ENCODE data around the gene EFNB3. TPM values are rescaled to one million over a fixed set of nuclear protein-coding genes. Genes with fewer than 3 reads are reported as not detected.

EFNB3 gene
- polyA plus RNA-seq, 2 of the 4 experiments (the other 2 are of a cell fraction), result 1.7 to 1.9 TPM

- DNase-seq (ENCODE audit: low read depth in 1 of 2, low spot score in 1 of 2), result peak; percentile 93 to 94
- no peak for FAIRE-seq
- Histone ChIP-seq H3K4me1 (peaks cover 21% of the 10 kb centered on the region), H3K4me3 (peak within 1 kb of the TSS; percentile 52), H3K4me2 (peak within 1 kb of the TSS; percentile 82), H3K27ac (peak within 1 kb of the TSS; percentile 79 to 89), H3K9me3 (no peaks in the 10 kb centered on the region)
- ATAC-seq, result peak; percentile 85 to 94
- TF ChIP-seq FOSL2 (IDR thresholded peaks at IDR 0.05) (no peak), FOSL2 (CRISPR knock-in tag; IDR thresholded peaks at IDR 0.05) (peak; percentile 25; the same call in 1 of the 2 replicates), MAX (IDR thresholded peaks at IDR 0.05) (peak; percentile 85), MAFK (IDR thresholded peaks at IDR 0.05; ENCODE audit: partially characterized antibody) (no peak), PBX3 (IDR thresholded peaks at IDR 0.05) (0 out of 2 replicates have a peak, but pooled peaks have one; percentile 72), SMC3 (IDR thresholded peaks at IDR 0.05) (peak; percentile 64; the same call in 2 of the 3 replicates), HOXB5 (CRISPR knock-in tag; IDR thresholded peaks at IDR 0.05) (no peak), POLR2A (IDR thresholded peaks at IDR 0.05; ENCODE audit: low read length) (peak; percentile 62), HOXB13 (CRISPR knock-in tag; IDR thresholded peaks at IDR 0.05; ENCODE audit: low read depth) (no peak), PHF8 (IDR thresholded peaks at IDR 0.05; ENCODE audit: borderline replicate concordance, low read depth) (peak; percentile 57; the same call in 1 of the 2 replicates), ZFP36 (IDR thresholded peaks at IDR 0.05; ENCODE audit: borderline replicate concordance, partially characterized antibody) (peak; percentile 48), HDAC2 (IDR thresholded peaks at IDR 0.05) (0 out of 2 replicates have a peak, but pooled peaks have one; percentile 60), KDM5A (IDR thresholded peaks at IDR 0.05) (peak; percentile 92), RFX5 (IDR thresholded peaks at IDR 0.05) (peak; percentile 60), RAD21 (conservative IDR thresholded peaks at IDR 0.05 in 1 of 2, IDR thresholded peaks at IDR 0.05 in 1 of 2) (peak; percentile 68 to 75), RARB (CRISPR knock-in tag; IDR thresholded peaks at IDR 0.05) (no peak), TP53 (CRISPR knock-in tag; IDR thresholded peaks at IDR 0.05) (no peak), JUN (IDR thresholded peaks at IDR 0.05) (peak; percentile 32 to 74; a peak in 3 of 5 replicates), MAZ (IDR thresholded peaks at IDR 0.05; ENCODE audit: borderline replicate concordance, low read depth, low read length) (peak; percentile 90), POLR2AphosphoS2 (conservative IDR thresholded peaks at IDR 0.05; ENCODE audit: low read length) (no peak), MYC (IDR thresholded peaks at IDR 0.05; ENCODE audit: borderline replicate concordance, low read length) (peak; percentile 11; the same call in 1 of the 2 replicates), GATA3 (IDR thresholded peaks at IDR 0.05; ENCODE audit: borderline replicate concordance) (peak; percentile 47)
- TF ChIP-seq, protein P1, sequence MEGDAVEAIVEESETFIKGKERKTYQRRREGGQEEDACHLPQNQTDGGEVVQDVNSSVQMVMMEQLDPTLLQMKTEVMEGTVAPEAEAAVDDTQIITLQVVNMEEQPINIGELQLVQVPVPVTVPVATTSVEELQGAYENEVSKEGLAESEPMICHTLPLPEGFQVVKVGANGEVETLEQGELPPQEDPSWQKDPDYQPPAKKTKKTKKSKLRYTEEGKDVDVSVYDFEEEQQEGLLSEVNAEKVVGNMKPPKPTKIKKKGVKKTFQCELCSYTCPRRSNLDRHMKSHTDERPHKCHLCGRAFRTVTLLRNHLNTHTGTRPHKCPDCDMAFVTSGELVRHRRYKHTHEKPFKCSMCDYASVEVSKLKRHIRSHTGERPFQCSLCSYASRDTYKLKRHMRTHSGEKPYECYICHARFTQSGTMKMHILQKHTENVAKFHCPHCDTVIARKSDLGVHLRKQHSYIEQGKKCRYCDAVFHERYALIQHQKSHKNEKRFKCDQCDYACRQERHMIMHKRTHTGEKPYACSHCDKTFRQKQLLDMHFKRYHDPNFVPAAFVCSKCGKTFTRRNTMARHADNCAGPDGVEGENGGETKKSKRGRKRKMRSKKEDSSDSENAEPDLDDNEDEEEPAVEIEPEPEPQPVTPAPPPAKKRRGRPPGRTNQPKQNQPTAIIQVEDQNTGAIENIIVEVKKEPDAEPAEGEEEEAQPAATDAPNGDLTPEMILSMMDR (IDR thresholded peaks at IDR 0.05), result peak; percentile 78
- TF ChIP-seq, protein P2, sequence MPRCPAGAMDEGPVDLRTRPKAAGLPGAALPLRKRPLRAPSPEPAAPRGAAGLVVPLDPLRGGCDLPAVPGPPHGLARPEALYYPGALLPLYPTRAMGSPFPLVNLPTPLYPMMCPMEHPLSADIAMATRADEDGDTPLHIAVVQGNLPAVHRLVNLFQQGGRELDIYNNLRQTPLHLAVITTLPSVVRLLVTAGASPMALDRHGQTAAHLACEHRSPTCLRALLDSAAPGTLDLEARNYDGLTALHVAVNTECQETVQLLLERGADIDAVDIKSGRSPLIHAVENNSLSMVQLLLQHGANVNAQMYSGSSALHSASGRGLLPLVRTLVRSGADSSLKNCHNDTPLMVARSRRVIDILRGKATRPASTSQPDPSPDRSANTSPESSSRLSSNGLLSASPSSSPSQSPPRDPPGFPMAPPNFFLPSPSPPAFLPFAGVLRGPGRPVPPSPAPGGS (IDR thresholded peaks at IDR 0.05), result peak; percentile 54; the same call in 1 of the 3 replicates
- TF ChIP-seq, protein P3, sequence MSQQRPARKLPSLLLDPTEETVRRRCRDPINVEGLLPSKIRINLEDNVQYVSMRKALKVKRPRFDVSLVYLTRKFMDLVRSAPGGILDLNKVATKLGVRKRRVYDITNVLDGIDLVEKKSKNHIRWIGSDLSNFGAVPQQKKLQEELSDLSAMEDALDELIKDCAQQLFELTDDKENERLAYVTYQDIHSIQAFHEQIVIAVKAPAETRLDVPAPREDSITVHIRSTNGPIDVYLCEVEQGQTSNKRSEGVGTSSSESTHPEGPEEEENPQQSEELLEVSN (IDR thresholded peaks at IDR 0.05; ENCODE audit: borderline replicate concordance, low read depth), result peak; percentile 85
- POLR2A ChIA-PET, result interaction anchor here (0.7 to 2.7 kb wide), 5 partner anchors 11 to 408 kb away, joined by 3 to 18 read pairs (median 14); partner anchors contain the start of genes EFNB3 and TP53
- CTCF ChIA-PET, result interaction anchor here (0.6 to 5.0 kb wide), 44 partner anchors 9 to 399 kb away, joined by 3 to 65 read pairs (median 4); partner anchors contain the start of genes CD68, EFNB3, FXR2 and MPDU1
- under 1% methylated on average over 45 of the region's 64 CpGs for WGBS (ENCODE audit: missing lambda C conversion rate)
Measured at GRCh38 chr17:7716901-7717755, 12.1 kb downstream of the EFNB3 start, which contains the start of gene DNAH2. TSS of gene DNAH2 (plus strand) at chr17:7717744. CDS start at chr17:7719735, 1,991 bp downstream.
